Measurements from ENCODE around the gene PHLPP1.

- TF ChIP-seq ZFP37 (tag by site-specific recombination; IDR thresholded peaks at IDR 0.05), result no peak
- no peak for TF ChIP-seq ZBTB17 (tag by site-specific recombination; IDR thresholded peaks at IDR 0.05)
- TF ChIP-seq ZEB2 (tag by site-specific recombination; IDR thresholded peaks at IDR 0.05), result no peak
- no peak for TF ChIP-seq YY1 (tag by site-specific recombination; IDR thresholded peaks at IDR 0.05)
Measured at GRCh38 chr18:62678847-62679485, 36.4 kb upstream of the PHLPP1 start.
